IMR-90 (cell line): ENCODE results near the gene HTRA2. TPM values are rescaled to one million over a fixed set of nuclear protein-coding genes. Genes with fewer than 3 reads are reported as not detected.

Source experiments
- ATAC-seq: fragments of 200-7000 bp; cut with Tn5 transposase; 2 replicates; pipeline ENCODE4 v1.9.1; 2020; ENCODE audit warnings: low read depth, mild to moderate bottlenecking, moderate library complexity
- BruUV-seq: library from RNA; stranded (reverse); fragments of 400-500 nt; replicated peaks from 2 replicates; lab custom pipeline; 2021; lab: Mats Ljungman, UMichigan
- CTCF ChIA-PET: fragments of 300-600 bp; formaldehyde crosslinking; extraction: SDS; loops from one replicate; lab custom pipeline; 2021; ENCODE audit warnings: antibody characterized with exemption; lab: Yijun Ruan, JAX
- POLR2A ChIA-PET: fragments of 300-600 bp; sonication (Branson Sonifier 250); formaldehyde crosslinking; loops from one replicate; lab custom pipeline; 2022; ENCODE audit warnings: antibody characterized with exemption; ENCODE audit not compliant: unreplicated experiment; lab: Charles Lee
- DNase-seq: peaks from one replicate; pipeline ENCODE4 v3.0.0; 2013
- H2AFZ ChIP-seq: replicated peaks from 2 replicates; pipeline ENCODE3; 2013; ENCODE audit warnings: low read length, mild to moderate bottlenecking; ENCODE audit not compliant: poor library complexity
- H2AK5ac ChIP-seq: 2 replicates; pipeline ENCODE4 v1.6.1; 2013; ENCODE audit warnings: low read depth, low read length, inconsistent platforms
- H2AK9ac ChIP-seq: replicated peaks from 2 replicates; pipeline ENCODE3; 2013; ENCODE audit warnings: mild to moderate bottlenecking, low read depth, low read length, moderate library complexity; ENCODE audit not compliant: poor library complexity
- H2BK120ac ChIP-seq: 2 replicates; pipeline ENCODE4 v1.6.1; 2013; ENCODE audit warnings: low read depth, low read length, inconsistent platforms
- H2BK15ac ChIP-seq: 3 replicates; pipeline ENCODE4 v1.6.1; 2013; ENCODE audit warnings: low read depth, low read length, inconsistent platforms
- H2BK20ac ChIP-seq: 2 replicates; pipeline ENCODE4 v1.6.1; 2013; ENCODE audit warnings: low read depth, mild to moderate bottlenecking, inconsistent platforms, low read length, moderate library complexity
- H2BK5ac ChIP-seq: 2 replicates; pipeline ENCODE4 v1.6.1; 2013; ENCODE audit warnings: mild to moderate bottlenecking, low read depth, low read length, inconsistent platforms; ENCODE audit not compliant: poor library complexity, severe bottlenecking
- H3K14ac ChIP-seq: replicated peaks from 2 replicates; pipeline ENCODE4 v1.6.1; 2013; ENCODE audit warnings: low read depth, low read length, inconsistent platforms
- H3K18ac ChIP-seq: 2 replicates; pipeline ENCODE4 v1.6.1; 2013; ENCODE audit warnings: low read depth, low read length, control low read depth
- H3K23ac ChIP-seq: 2 replicates; pipeline ENCODE4 v1.6.1; 2013; ENCODE audit warnings: low read depth, low read length, inconsistent platforms
- H3K27ac ChIP-seq: 2 replicates; pipeline ENCODE4 v1.5.1; 2013; ENCODE audit warnings: mild to moderate bottlenecking, control low read depth, low read length; ENCODE audit not compliant: insufficient read depth
- H3K27me3 ChIP-seq: 2 replicates; pipeline ENCODE4 v1.6.1; 2013; ENCODE audit warnings: low read length; ENCODE audit not compliant: control insufficient read depth, insufficient read depth
- H3K36me3 ChIP-seq: 2 replicates; pipeline ENCODE4 v1.6.1; 2013; ENCODE audit warnings: low read length, mixed read lengths; ENCODE audit not compliant: control insufficient read depth, insufficient read depth
- H3K4ac ChIP-seq: 2 replicates; pipeline ENCODE4 v1.6.1; 2013; ENCODE audit warnings: low read depth, low read length, inconsistent platforms
- H3K4me1 ChIP-seq: 2 replicates; pipeline ENCODE4 v1.6.1; 2013; ENCODE audit warnings: low read length, mixed read lengths; ENCODE audit not compliant: control insufficient read depth, insufficient read depth
- H3K4me2 ChIP-seq: 2 replicates; pipeline ENCODE4 v1.6.1; 2013; ENCODE audit warnings: low read depth, mild to moderate bottlenecking, control low read depth, low read length, moderate library complexity
- H3K4me3 ChIP-seq: 2 replicates; pipeline ENCODE4 v1.5.1; 2013; ENCODE audit warnings: low read depth, mild to moderate bottlenecking, control low read depth, low read length, moderate library complexity; ENCODE audit not compliant: insufficient read depth
- H3K56ac ChIP-seq: 2 replicates; pipeline ENCODE4 v1.6.1; 2013; ENCODE audit warnings: low read length, inconsistent platforms; ENCODE audit not compliant: insufficient read depth; ENCODE audit errors: extremely low read depth
- H3K79me1 ChIP-seq, 2 experiments: 2 replicates each; pipeline ENCODE4 v1.6.1; 2013; ENCODE audit warnings: low read length in 2 of 2, inconsistent platforms in 1 of 2, low read depth in 1 of 2
- H3K9ac ChIP-seq: 2 replicates; pipeline ENCODE4 v1.6.1; 2013; ENCODE audit warnings: low read depth, low read length, control low read depth
- H3K9me1 ChIP-seq: 2 replicates; pipeline ENCODE4 v1.6.1; 2013; ENCODE audit warnings: low read length, inconsistent platforms; ENCODE audit not compliant: insufficient read depth
- H3K9me3 ChIP-seq: 2 replicates; pipeline ENCODE4 v1.6.1; 2013; ENCODE audit warnings: low read length; ENCODE audit not compliant: control insufficient read depth, insufficient read depth
- H4K20me1 ChIP-seq: 2 replicates; pipeline ENCODE4 v1.6.1; 2013; ENCODE audit warnings: low read length, inconsistent platforms; ENCODE audit not compliant: insufficient read depth
- H4K5ac ChIP-seq: 2 replicates; pipeline ENCODE4 v1.6.1; 2013; ENCODE audit warnings: mild to moderate bottlenecking, low read depth, low read length, control low read depth
- H4K8ac ChIP-seq, 2 experiments: 2 replicates each; pipeline ENCODE4 v1.6.1; 2013; ENCODE audit warnings: low read depth in 2 of 2, low read length in 2 of 2, control low read depth in 1 of 2, inconsistent platforms in 1 of 2
- H4K91ac ChIP-seq: 2 replicates; pipeline ENCODE4 v1.6.1; 2013; ENCODE audit warnings: low read depth, low read length, inconsistent platforms; ENCODE audit not compliant: insufficient read depth
- CEBPB ChIP-seq: IDR thresholded peaks from 2 replicates; pipeline ENCODE4 v1.6.1; 2012; ENCODE audit warnings: low read depth, low read length, improper control_type of control experiment
- CTCF ChIP-seq: conservative IDR thresholded peaks from 2 replicates; pipeline ENCODE4 v1.5.1; 2012; ENCODE audit warnings: mild to moderate bottlenecking, low read depth, low read length, improper control_type of control experiment
- MAFK ChIP-seq: IDR thresholded peaks from 2 replicates; pipeline ENCODE4 v1.6.1; 2012; ENCODE audit warnings: low read depth, low read length, improper control_type of control experiment
- MXI1 ChIP-seq: IDR thresholded peaks from 2 replicates; pipeline ENCODE4 v1.6.1; 2012; ENCODE audit warnings: low read depth, mild to moderate bottlenecking, low read length, moderate library complexity, borderline replicate concordance
- RAD21 ChIP-seq: IDR thresholded peaks from 2 replicates; pipeline ENCODE4 v1.6.1; 2012; ENCODE audit warnings: low read length, improper control_type of control experiment
- SMC3 ChIP-seq: fragments of 150-350 bp; IDR thresholded peaks from 2 replicates; pipeline ENCODE4 v1.6.1; 2016; ENCODE audit warnings: low read depth, mild to moderate bottlenecking, antibody characterized with exemption, low read length, moderate library complexity
- dilution Hi-C: fragments of 300-500 bp; cut with HindIII; formaldehyde crosslinking; loops from one replicate; pipeline ENCODE4 v1.14.3; 2018; ENCODE audit warnings: low sequenced_read_pairs; ENCODE audit not compliant: unreplicated experiment
- in situ Hi-C: fragments of 300-500 bp; cut with MboI; formaldehyde crosslinking; loops from 3 replicates; pipeline ENCODE4 v1.14.3; 2019; ENCODE audit warnings: low sequenced_read_pairs, inconsistent platforms, mixed read lengths
- intact Hi-C: fragments of 100-400 bp; cut with micrococcal nuclease; formaldehyde crosslinking; loops from 2 replicates; pipeline ENCODE4 v1.10.0; 2022
- polyA plus RNA-seq, 3 experiments: library from polyadenylated mRNA; depleted of rRNA; stranded (reverse); fragments of >200 nt; gene quantifications; 2 replicates each; pipeline ENCODE4 v1.2.3, GENCODE V29; 2012; ENCODE audit warnings: low replicate concordance in 1 of 3
- total RNA-seq: library from RNA; depleted of rRNA; stranded (reverse); fragments of >200 nt; gene quantifications from 2 replicates; pipeline ENCODE4 v1.2.3, GENCODE V29; 2012

The HTRA2 gene
- total and polyA plus RNA-seq, 2 of the 4 experiments (the other 2 are of a cell fraction) = 23.6 to 28.1 TPM

- H2BK15ac ChIP-seq = no peak overlapping the region
- H3K9me3 ChIP-seq = no peaks in the 10 kb centered on the region
- POLR2A ChIA-PET = no interaction called here
- ATAC-seq = no peak
- H4K91ac ChIP-seq = no peak overlapping the region
- H3K9me1 ChIP-seq = peaks cover 17% of the 10 kb centered on the region
- H2AK9ac ChIP-seq = no peak overlapping the region
- no peak overlapping the region for H3K14ac ChIP-seq
- peaks cover 29 to 45% of the 10 kb centered on the region in 2 experiments for H3K79me1 ChIP-seq
- no peak overlapping the region for H3K4me3 ChIP-seq
- peaks cover 32% of the 10 kb centered on the region for H3K36me3 ChIP-seq
- peaks cover 13% of the 10 kb centered on the region for H4K20me1 ChIP-seq
- H3K18ac ChIP-seq = no peak overlapping the region
- CTCF ChIA-PET = interaction anchor here (0.5 to 3.0 kb wide), 4 partner anchors 19 to 56 kb away, joined by 3 to 14 read pairs (median 4); no protein-coding TSS in a partner anchor
- dilution Hi-C loops (no loop called here), in situ Hi-C loops (no loop called here), intact Hi-C loops (no loop called here)
- no peak overlapping the region for H2AK5ac ChIP-seq
- no peak overlapping the region for H3K9ac ChIP-seq
- no peak overlapping the region for H3K27ac ChIP-seq
- no peak overlapping the region for H2BK5ac ChIP-seq
- no peak overlapping the region for H4K8ac ChIP-seq
- DNase-seq = peak; percentile 66
- H2AFZ ChIP-seq = no peak overlapping the region
- H3K4me1 ChIP-seq = peaks cover 12% of the 10 kb centered on the region
- peak; percentile 67; the same call in 1 of the 2 replicates for TF ChIP-seq SMC3
- peak; percentile 55 for TF ChIP-seq CTCF
- TF ChIP-seq RAD21 = peak; percentile 65
- no peak for TF ChIP-seq MXI1
- TF ChIP-seq MAFK = peak; percentile 43; the same call in 1 of the 2 replicates
- TF ChIP-seq CEBPB = no peak
- H3K56ac ChIP-seq = no peak overlapping the region
- no peak overlapping the region for H3K23ac ChIP-seq
- no peak overlapping the region for H2BK20ac ChIP-seq
- H4K5ac ChIP-seq = no peak overlapping the region
- no TSS peak for BruUV-seq
- H3K4ac ChIP-seq = no peak overlapping the region
- H3K27me3 ChIP-seq = no peaks in the 10 kb centered on the region
- H3K4me2 ChIP-seq = no peak overlapping the region
- H2BK120ac ChIP-seq = no peak overlapping the region
Observed at GRCh38 chr2:74532222-74532621, 2.5 kb downstream of the HTRA2 start.
